Lower leg skin (tissue), 3 donors: ENCODE measurements around the gene ARF6.

Source experiments
- POLR2A ChIP-seq, 2 donors: fragments of 450-650 bp; IDR thresholded peaks; one replicate each; pipeline ENCODE4 v1.6.1; 2016 to 2017; ENCODE audit warnings: antibody characterized with exemption in 2 of 2, mild to moderate bottlenecking in 1 of 2, moderate library complexity in 1 of 2
- TF ChIP-seq, protein P1 (sequence below), 3 donors: fragments of 450-650 bp; IDR thresholded peaks; one replicate each; pipeline ENCODE4 v1.5.1; 2016; ENCODE audit warnings: antibody characterized with exemption in 3 of 3, mild to moderate bottlenecking in 3 of 3, moderate library complexity in 2 of 3

- TF ChIP-seq, protein P1, sequence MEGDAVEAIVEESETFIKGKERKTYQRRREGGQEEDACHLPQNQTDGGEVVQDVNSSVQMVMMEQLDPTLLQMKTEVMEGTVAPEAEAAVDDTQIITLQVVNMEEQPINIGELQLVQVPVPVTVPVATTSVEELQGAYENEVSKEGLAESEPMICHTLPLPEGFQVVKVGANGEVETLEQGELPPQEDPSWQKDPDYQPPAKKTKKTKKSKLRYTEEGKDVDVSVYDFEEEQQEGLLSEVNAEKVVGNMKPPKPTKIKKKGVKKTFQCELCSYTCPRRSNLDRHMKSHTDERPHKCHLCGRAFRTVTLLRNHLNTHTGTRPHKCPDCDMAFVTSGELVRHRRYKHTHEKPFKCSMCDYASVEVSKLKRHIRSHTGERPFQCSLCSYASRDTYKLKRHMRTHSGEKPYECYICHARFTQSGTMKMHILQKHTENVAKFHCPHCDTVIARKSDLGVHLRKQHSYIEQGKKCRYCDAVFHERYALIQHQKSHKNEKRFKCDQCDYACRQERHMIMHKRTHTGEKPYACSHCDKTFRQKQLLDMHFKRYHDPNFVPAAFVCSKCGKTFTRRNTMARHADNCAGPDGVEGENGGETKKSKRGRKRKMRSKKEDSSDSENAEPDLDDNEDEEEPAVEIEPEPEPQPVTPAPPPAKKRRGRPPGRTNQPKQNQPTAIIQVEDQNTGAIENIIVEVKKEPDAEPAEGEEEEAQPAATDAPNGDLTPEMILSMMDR (IDR thresholded peaks at IDR 0.05), result no peak
- no peak for TF ChIP-seq POLR2A (IDR thresholded peaks at IDR 0.05)
These were observed 27.2 kb downstream of the ARF6 start for GRCh38 chr14:49919825-49920659.
